Peyer's patch (tissue), 4 donors: Measurements from ENCODE around the gene ZNF573.

Source experiments
- POLR2A ChIP-seq, 2 donors: fragments of 450-650 bp; IDR thresholded peaks; one replicate each; pipeline ENCODE4 v1.5.1; 2017; ENCODE audit warnings: antibody characterized with exemption in 2 of 2, mild to moderate bottlenecking in 2 of 2, moderate library complexity in 2 of 2
- TF ChIP-seq, protein P1 (sequence below), 6 experiments: fragments of 450-650 bp in 4 of 6; fragments of 200-600 bp in 2 of 6; sonication (generic) in 1 of 6; IDR thresholded peaks; one replicate each; pipeline ENCODE4 v1.5.1; 2017 to 2019; ENCODE audit warnings: antibody characterized with exemption in 6 of 6, mild to moderate bottlenecking in 3 of 6, moderate library complexity in 1 of 6

DNA sequence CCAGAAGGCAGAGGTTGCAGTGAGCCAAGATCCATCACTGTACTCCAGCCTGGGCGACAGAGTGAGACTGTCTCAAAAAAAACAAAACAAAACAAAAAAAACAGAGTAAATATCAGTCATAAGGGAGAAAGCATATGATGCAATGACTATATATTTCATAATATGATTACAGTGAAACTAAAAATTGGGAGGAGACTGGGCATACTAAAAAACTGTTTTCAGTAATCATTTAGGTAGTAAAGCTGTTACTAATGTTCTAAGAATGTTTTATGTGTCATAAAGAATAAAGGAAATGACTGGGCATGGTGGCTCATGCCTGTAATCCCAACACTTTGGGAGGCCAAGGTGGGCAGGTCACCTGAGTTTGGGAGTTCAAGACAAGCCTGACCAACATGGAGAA lies 15.9 kb downstream of the ZNF573 start:
- TF ChIP-seq, protein P1, sequence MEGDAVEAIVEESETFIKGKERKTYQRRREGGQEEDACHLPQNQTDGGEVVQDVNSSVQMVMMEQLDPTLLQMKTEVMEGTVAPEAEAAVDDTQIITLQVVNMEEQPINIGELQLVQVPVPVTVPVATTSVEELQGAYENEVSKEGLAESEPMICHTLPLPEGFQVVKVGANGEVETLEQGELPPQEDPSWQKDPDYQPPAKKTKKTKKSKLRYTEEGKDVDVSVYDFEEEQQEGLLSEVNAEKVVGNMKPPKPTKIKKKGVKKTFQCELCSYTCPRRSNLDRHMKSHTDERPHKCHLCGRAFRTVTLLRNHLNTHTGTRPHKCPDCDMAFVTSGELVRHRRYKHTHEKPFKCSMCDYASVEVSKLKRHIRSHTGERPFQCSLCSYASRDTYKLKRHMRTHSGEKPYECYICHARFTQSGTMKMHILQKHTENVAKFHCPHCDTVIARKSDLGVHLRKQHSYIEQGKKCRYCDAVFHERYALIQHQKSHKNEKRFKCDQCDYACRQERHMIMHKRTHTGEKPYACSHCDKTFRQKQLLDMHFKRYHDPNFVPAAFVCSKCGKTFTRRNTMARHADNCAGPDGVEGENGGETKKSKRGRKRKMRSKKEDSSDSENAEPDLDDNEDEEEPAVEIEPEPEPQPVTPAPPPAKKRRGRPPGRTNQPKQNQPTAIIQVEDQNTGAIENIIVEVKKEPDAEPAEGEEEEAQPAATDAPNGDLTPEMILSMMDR (IDR thresholded peaks at IDR 0.05): no peak
- no peak for TF ChIP-seq POLR2A (IDR thresholded peaks at IDR 0.05)
